GM19351 (cell line): ENCODE results near the gene STK17B.
"Not testable (repeated sequence)": the region's sequence is repeated elsewhere in the genome, so short reads cannot be mapped to it uniquely, and the experiment has no call there.

Experiments
- ATAC-seq: cut with Tn5 transposase; IDR thresholded peaks from one replicate; pipeline ENCODE4 v1.9.1; 2021; ENCODE audit warnings: mild to moderate bottlenecking, moderate library complexity; ENCODE audit not compliant: unreplicated experiment

Gene STK17B

GRCh38 chr2:196171248-196171871 is at the start of gene STK17B:
Gene STK17B, minus strand, starts transcription at chr2:196171578. Its CDS starts 8,195 bp downstream, at chr2:196163383.
- ATAC-seq = peak; percentile 46

DNA sequence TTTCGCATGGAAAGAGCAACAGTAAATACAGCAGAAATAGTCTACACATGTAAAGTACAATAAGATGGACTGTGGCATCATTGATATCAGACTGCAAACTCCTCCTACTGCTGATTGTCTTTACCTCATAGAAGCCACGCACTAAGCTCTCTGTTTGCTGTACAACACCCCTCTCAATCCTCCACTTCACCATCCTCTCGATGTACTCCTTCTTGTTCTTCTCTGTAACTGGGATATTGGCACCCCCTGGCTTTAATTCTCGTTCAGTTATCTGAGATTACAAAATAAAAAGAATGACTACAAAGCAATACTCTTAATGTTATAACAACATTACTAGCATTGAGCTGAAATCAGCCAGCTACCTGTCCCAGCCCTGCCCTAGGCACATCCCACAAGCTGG is 49.3 kb upstream of the STK17B start:
- no peak for ATAC-seq

- no peak for ATAC-seq
Observed at GRCh38 chr2:196219671-196220070, 48.3 kb upstream of the STK17B start.

GRCh38 chr2:196218106-196218505 is 46.7 kb upstream of the STK17B start:
- ATAC-seq = no peak

DNA sequence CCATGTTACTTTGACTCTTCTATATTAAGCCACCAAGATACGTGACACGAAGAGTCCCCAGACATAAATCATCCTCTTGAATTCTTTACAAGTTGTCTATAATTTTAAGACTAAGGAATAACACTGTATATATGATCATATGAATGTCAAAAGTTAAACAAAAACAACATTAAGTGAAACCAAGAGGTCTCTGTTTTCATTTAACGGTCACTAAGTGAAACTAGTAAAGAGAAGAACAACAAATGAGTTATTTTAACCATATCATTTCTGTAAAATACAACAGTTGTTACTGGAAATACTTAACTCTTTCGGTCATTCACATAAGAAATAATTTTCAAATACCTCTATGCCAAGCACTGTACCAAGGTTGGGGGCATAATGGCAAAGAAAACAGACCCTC is 45.7 kb upstream of the STK17B start:
- peak; percentile 42 for ATAC-seq

DNA sequence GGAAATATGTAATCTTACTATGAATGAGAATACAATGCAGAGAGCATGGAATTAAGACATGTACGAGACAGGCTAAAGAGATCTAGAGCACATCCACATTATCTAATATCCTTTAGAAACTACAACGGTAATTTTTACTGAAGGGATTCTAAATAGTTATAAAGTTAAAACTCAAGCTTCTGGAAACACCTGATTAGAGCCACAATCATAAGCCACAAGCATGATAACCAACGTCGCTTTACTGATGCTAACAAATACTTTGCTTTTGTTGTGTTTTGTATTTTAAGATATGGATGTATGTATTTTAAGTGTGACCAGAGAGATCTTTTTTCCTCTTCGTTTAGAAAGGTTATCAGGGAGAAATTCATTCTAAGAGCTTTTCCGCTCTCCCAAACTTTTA is 44.0 kb upstream of the STK17B start:
- no peak for ATAC-seq

DNA sequence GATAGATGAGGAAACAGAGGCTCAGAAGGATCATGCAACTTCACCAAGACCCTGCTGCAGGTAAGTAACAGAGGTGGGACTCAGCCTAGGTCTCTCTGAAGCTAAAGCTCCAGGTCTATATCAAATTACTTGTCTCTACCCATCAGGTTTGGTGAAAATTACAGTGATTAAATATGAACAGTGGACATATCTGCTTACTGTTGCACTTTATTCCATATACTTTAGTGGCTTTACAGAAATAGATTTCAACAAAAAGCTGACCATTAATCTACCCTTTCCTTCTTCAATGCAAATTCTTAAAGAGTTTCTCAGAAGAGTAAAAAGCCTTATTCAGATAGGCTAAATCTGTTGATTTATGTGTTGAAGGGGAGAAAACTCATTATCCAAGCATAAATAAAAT is 42.8 kb upstream of the STK17B start:
- ATAC-seq = no peak

DNA sequence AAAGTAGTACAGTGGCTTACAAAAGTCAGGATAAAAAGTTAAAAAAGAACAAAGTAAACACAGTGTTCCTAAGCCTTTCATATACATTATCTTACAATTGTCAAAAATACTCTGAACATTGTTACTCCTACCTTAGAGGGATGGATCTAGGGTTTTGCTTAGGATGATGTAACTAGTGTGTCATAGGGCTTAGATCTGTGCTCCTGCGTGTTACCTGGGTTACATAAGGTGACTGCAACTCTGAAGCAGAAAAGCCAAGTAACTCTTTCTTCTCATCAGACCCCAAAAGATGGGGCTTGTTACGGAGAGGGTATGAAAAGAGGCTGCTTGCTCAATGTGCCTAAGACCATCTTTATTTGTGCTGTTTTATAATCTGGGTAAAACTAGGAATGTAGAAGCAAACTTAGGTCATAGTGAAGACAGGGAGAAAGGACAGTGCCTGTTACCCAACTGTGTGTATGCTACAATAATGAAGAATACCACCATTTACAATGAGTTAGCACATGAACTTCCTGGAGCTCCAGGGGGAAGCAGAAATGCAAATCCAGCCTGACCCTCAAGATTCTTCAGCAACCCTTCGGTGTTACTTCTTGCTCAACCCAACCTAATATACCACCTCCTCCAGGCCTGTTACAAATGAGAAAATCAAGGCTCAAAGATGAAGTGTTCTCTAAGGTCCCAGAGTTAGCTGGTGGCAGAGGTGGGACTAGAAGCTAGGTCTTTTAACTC is 42.0 kb upstream of the STK17B start:
- ATAC-seq = no peak

- no peak for ATAC-seq
Observed at GRCh38 chr2:196208915-196209314, 37.5 kb upstream of the STK17B start.

- ATAC-seq = no peak
Observed at GRCh38 chr2:196206804-196207203, 35.4 kb upstream of the STK17B start.

DNA sequence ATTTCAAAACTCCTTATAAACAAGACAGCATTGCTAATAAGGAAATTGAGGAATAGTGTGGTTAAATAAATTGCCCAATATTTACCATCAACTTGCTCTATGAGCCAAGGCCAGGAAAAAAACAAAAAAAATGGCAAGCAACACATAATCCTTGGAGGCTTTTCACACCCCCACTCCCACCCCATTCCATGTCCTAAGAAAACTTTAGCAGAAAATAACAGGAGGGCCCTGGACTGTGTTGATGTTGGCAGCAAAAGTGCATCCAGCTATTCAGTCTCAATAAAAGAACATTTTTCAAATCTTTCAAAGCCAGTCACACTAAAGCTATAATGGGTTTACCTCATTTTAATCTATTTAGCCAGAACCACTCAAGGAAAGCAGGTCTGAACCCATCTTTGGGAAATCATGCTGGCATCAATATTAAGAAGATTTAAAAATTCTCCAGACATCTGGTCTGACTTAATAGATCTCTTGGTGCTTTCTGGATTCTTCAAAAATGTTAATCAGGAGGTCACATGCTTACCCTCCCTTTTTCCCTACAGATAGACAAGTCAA is 34.6 kb upstream of the STK17B start:
- no peak for ATAC-seq

- ATAC-seq = no peak
Observed at GRCh38 chr2:196205011-196205766, 33.8 kb upstream of the STK17B start.

GRCh38 chr2:196201229-196202009 is 30.0 kb upstream of the STK17B start:
- no peak for ATAC-seq

- peak; percentile 98 for ATAC-seq
Observed at GRCh38 chr2:196200557-196200956, 29.2 kb upstream of the STK17B start.

- ATAC-seq = no peak
Observed at GRCh38 chr2:196195758-196196157, 24.4 kb upstream of the STK17B start.

DNA sequence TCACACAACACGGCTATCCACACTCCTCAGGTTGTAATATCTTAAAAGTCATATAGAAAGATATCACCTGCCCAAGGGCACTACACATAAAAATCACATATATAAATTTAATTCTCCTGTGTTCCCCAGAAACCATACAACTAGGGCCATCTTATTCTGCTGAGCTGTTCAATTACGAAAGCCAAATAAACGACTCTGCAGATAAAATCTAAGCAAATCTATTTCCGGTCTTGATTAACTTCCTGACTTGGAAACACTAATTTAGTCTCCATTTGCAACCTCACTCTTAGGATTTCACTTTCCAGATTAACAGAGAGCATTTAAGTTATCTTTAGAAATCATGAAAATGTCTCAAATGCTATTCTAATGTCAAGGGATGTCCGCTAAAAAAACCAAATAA is 23.9 kb upstream of the STK17B start:
- ATAC-seq = no peak

DNA sequence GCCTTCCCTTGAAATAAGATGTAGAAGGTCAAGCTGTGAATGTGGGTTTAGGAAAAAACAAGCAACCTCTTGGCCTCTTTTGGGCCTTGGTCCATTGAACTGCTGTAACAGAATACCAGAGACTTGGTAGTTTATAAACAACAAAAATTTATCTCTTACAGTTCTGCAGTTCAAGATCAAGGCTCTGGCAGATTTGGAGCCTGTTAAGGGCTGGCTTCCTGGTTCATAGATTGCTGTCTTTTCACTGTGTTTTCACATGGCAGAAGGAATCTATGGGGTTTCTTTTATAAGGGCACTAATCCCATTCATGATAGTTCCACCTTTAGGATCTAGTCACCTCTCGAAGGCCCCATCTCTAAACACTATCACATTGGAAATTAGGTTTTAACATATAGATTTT is 20.2 kb upstream of the STK17B start:
- ATAC-seq = no peak

DNA sequence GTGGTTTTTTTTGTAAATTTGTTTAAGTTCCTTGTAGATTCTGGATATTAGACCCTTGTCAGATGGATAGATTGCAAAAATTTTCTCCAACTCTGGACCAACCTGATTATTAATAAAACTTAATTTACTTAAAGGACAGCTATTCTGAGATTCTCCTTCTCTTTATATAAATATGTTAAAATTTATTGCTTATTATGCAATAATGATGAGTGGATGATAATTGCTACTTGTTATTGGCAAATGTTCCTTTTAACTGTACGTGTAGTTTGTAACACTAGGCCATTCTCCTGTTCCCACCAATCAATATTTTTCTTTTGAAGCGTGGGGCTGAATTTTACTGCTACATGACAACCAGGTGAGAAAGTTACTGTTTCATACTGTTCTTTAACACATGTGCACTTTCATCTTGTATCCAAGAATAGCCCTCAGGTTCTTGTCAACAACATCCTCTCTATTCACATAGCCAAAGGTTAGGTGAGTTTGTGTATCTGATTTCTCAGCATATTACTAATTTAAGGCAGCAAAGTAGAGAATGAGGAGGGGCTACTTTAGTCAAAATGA is 16.6 kb upstream of the STK17B start:
- peak; percentile 40 for ATAC-seq

- not testable (repeated sequence) for ATAC-seq
Observed at GRCh38 chr2:196187175-196187700, 15.9 kb upstream of the STK17B start.

GRCh38 chr2:196186266-196186980 is 15.0 kb upstream of the STK17B start:
- ATAC-seq = no peak
